Keratinocyte (primary cell): Measurements from ENCODE around the gene RBM47.
"Not testable (repeated sequence)": the region's sequence is repeated elsewhere in the genome, so short reads cannot be mapped to it uniquely, and the experiment has no call there.

Experiments
- CTCF ChIP-seq, 3 experiments: IDR thresholded peaks in 1 of 3; conservative IDR thresholded peaks in 1 of 3; optimal IDR thresholded peaks in 1 of 3; 2 replicates in 2 of 3; 3 replicates in 1 of 3; pipeline versions ENCODE3 to v1.5.1; 2011; ENCODE audit warnings: low read length in 3 of 3, mild to moderate bottlenecking in 3 of 3, moderate library complexity in 2 of 3, control low read depth in 1 of 3, inconsistent platforms in 1 of 3; ENCODE audit not compliant: insufficient read depth in 2 of 3; ENCODE audit errors: extremely low read depth in 1 of 3
- EZH2 ChIP-seq: IDR thresholded peaks from one replicate; pipeline ENCODE4 v1.6.1; 2012; ENCODE audit warnings: inconsistent platforms, mild to moderate bottlenecking, low read length, moderate library complexity

DNA sequence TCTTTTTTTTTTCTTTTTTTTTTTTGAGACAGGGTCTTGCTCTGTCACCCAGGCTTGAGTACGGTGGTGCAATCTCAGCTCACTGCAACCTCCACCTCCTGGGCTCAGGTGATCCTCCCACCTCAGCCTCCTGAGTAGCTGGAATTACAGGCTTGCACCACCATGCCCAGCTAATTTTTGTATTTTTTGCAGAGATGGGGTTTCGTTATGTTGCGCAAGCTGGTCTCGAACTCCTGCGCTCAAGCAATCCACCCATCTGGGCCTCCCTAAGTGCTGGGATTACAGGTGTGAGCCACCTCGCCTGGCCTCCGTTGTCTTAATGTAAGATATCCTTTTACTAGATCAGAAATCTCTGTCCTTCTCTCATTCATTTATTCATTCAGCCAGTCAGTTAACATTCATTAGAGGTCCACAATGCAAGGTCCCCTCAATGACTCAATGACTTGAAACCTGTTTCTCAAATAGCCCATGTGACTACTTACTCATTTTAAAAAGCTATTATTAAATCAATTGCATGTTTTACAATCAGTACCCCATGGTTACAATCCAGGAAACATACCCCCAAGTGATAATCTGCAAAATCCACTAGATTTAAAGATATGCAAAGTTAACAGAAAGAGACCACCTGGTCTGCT is 68.0 kb downstream of the RBM47 start:
- not testable (repeated sequence) for TF ChIP-seq CTCF (optimal IDR thresholded peaks at IDR 0.05 in 1 of 3, IDR thresholded peaks at IDR 0.05 in 1 of 3, conservative IDR thresholded peaks at IDR 0.05 in 1 of 3; ENCODE audit: extremely low read depth in 1 of 3, insufficient read depth in 2 of 3, low read length in 3 of 3); EZH2
